Keratinocyte (primary cell): ENCODE measurements around the gene BMPER. TPM values are rescaled to one million over a fixed set of nuclear protein-coding genes. Genes with fewer than 3 reads are reported as not detected.

Source experiments
- DNase-seq: peaks from one replicate; pipeline ENCODE4 v3.0.0-alpha.2; 2011; ENCODE audit warnings: low read depth, missing footprints, low spot score
- FAIRE-seq: peaks from 2 replicates; lab custom pipeline; 2011; peaks lifted over from hg19 to GRCh38; lab: Jason Lieb, UNC
- H2AFZ ChIP-seq: 2 replicates; pipeline ENCODE4 v1.6.0; 2012; ENCODE audit warnings: low read length, control low read depth, inconsistent platforms; ENCODE audit not compliant: control insufficient read depth
- H3K27ac ChIP-seq: 2 replicates; pipeline ENCODE4 v1.5.1; 2011; ENCODE audit warnings: low read length; ENCODE audit not compliant: control insufficient read depth, insufficient read depth
- H3K27me3 ChIP-seq: 3 replicates; pipeline ENCODE4 v1.6.0; 2011; ENCODE audit warnings: low read length; ENCODE audit not compliant: control insufficient read depth, insufficient read depth; ENCODE audit errors: extremely low read depth
- H3K36me3 ChIP-seq, 2 experiments: 2 replicates in 1 of 2; 3 replicates in 1 of 2; pipeline ENCODE4 v1.5.1; 2011; ENCODE audit warnings: low read length in 2 of 2, mild to moderate bottlenecking in 1 of 2; ENCODE audit not compliant: control insufficient read depth in 2 of 2, insufficient read depth in 2 of 2; ENCODE audit errors: extremely low read depth in 1 of 2
- H3K4me1 ChIP-seq: 3 replicates; pipeline ENCODE4 v1.5.1; 2011; ENCODE audit warnings: low read length; ENCODE audit not compliant: control insufficient read depth, insufficient read depth; ENCODE audit errors: extremely low read depth
- H3K4me2 ChIP-seq: 3 replicates; pipeline ENCODE4 v1.6.0; 2011; ENCODE audit warnings: low read depth, low read length; ENCODE audit not compliant: control insufficient read depth, insufficient read depth; ENCODE audit errors: extremely low read depth
- H3K4me3 ChIP-seq, 3 experiments: fragments of 200-600 bp in 1 of 3; sonication (generic) in 1 of 3; 2 replicates in 2 of 3; 3 replicates in 1 of 3; pipeline ENCODE4 v1.5.1; 2011 to 2016; ENCODE audit warnings: low read length in 3 of 3, mild to moderate bottlenecking in 3 of 3, control low read depth in 2 of 3, inconsistent platforms in 1 of 3, low read depth in 1 of 3, mixed read lengths in 1 of 3, mixed run types in 1 of 3, moderate library complexity in 1 of 3; ENCODE audit not compliant: control insufficient read depth in 2 of 3, insufficient read depth in 2 of 3; ENCODE audit errors: extremely low read depth in 1 of 3
- H3K79me2 ChIP-seq: 2 replicates; pipeline ENCODE4 v1.6.0; 2012; ENCODE audit warnings: low read length; ENCODE audit not compliant: control insufficient read depth, insufficient read depth
- H3K9ac ChIP-seq: 3 replicates; pipeline ENCODE4 v1.6.0; 2011; ENCODE audit warnings: low read length; ENCODE audit not compliant: control insufficient read depth, insufficient read depth; ENCODE audit errors: extremely low read depth
- H3K9me1 ChIP-seq: 3 replicates; pipeline ENCODE4 v1.6.0; 2011; ENCODE audit warnings: low read length; ENCODE audit not compliant: control insufficient read depth, insufficient read depth; ENCODE audit errors: extremely low read depth
- H3K9me3 ChIP-seq: 2 replicates; pipeline ENCODE4 v1.5.1; 2012; ENCODE audit warnings: low read depth, low read length; ENCODE audit not compliant: control insufficient read depth
- H4K20me1 ChIP-seq: 3 replicates; pipeline ENCODE4 v1.6.0; 2011; ENCODE audit warnings: low read length; ENCODE audit not compliant: control insufficient read depth, insufficient read depth; ENCODE audit errors: extremely low read depth
- CTCF ChIP-seq, 3 experiments: IDR thresholded peaks in 1 of 3; conservative IDR thresholded peaks in 1 of 3; optimal IDR thresholded peaks in 1 of 3; 2 replicates in 2 of 3; 3 replicates in 1 of 3; pipeline versions ENCODE3 to v1.5.1; 2011; ENCODE audit warnings: low read length in 3 of 3, mild to moderate bottlenecking in 3 of 3, moderate library complexity in 2 of 3, control low read depth in 1 of 3, inconsistent platforms in 1 of 3; ENCODE audit not compliant: insufficient read depth in 2 of 3; ENCODE audit errors: extremely low read depth in 1 of 3
- EZH2 ChIP-seq: IDR thresholded peaks from one replicate; pipeline ENCODE4 v1.6.1; 2012; ENCODE audit warnings: inconsistent platforms, mild to moderate bottlenecking, low read length, moderate library complexity
- dilution Hi-C: fragments of 300-500 bp; cut with MboI; formaldehyde crosslinking; loops from one replicate; pipeline ENCODE4 v1.7.0; 2020; ENCODE audit warnings: low sequenced_read_pairs; ENCODE audit not compliant: extremely low pct_ligation_motif_present
- polyA plus RNA-seq, 5 experiments: library from polyadenylated mRNA; depleted of rRNA in 3 of 5; stranded (reverse) in 3 of 5; stranded (forward) in 1 of 5; unstranded in 1 of 5; fragments of >200 nt; gene quantifications; 1 replicate in 1 of 5; 2 replicates in 3 of 5; 3 replicates in 1 of 5; pipeline versions ENCODE4 v1.2.1 to v1.2.3, GENCODE V29; 2011 to 2012; ENCODE audit warnings: missing spikeins in 2 of 5, low read depth in 1 of 5, low replicate concordance in 1 of 5

The BMPER gene
- polyA plus RNA-seq, 1 donor (not counting 4 experiments of a cell fraction or from before 2014, with no cell fraction given), result 0.67 TPM

DNA sequence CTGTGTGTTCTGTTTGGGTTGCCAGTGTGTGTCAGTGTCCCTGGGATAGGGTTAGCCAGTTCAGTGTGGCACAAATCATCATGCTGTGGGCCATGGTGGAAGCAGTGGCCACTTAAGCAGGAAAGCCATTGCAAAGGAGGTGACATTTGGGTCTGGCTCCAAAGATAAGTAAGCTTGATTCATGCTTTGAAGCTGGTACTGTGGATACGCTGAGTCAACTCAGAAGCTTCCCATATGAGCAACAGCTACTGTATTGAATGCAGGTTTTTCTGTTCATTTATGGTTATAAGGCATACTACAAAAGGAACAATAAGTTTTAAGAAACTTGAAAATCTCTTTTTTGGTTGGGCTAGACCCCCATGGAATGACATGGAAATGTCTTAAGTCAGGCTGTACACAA is 143.1 kb downstream of the BMPER start:
- TF ChIP-seq CTCF (optimal IDR thresholded peaks at IDR 0.05 in 1 of 3, IDR thresholded peaks at IDR 0.05 in 1 of 3, conservative IDR thresholded peaks at IDR 0.05 in 1 of 3; ENCODE audit: extremely low read depth in 1 of 3, insufficient read depth in 2 of 3, low read length in 3 of 3), result no peak
- H4K20me1 ChIP-seq, result no peaks in the 10 kb centered on the region
- no peak overlapping the region for H3K4me3 ChIP-seq
- H3K4me1 ChIP-seq, result no peaks in the 10 kb centered on the region
- DNase-seq, result no peak
- H3K79me2 ChIP-seq, result no peaks in the 10 kb centered on the region
- dilution Hi-C loops, result no loop called here
- H3K36me3 ChIP-seq, result no peaks in the 10 kb centered on the region
- no peaks in the 10 kb centered on the region for H3K27me3 ChIP-seq
- H2AFZ ChIP-seq, result no peak overlapping the region
- no peak overlapping the region for H3K9ac ChIP-seq
- FAIRE-seq, result no peak
- H3K4me2 ChIP-seq, result no peak overlapping the region
- no peak overlapping the region for H3K27ac ChIP-seq
- H3K9me1 ChIP-seq, result no peaks in the 10 kb centered on the region
- H3K9me3 ChIP-seq, result no peaks in the 10 kb centered on the region

DNA sequence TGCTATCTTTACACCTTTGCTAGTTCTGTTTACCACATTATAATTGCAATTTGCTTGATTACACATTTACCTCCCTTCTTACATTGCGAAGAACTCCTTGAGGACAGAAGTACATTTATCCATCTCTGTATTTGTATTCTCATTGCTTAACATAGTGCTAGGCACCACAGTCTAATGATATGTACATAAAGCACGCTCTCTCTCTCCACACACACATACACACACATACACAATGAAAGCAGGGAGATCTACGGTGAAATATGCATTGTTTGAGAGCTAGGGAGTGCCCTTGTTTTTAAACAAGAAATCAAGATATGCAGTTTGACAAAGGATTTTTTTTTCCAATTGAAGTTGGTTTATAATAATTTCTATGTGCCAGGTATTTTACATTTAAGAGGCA is 148.7 kb downstream of the BMPER start:
- Histone ChIP-seq H3K27me3 (no peaks in the 10 kb centered on the region), H3K9me3 (no peaks in the 10 kb centered on the region), H3K4me1 (peaks cover 1% of the 10 kb centered on the region), H3K79me2 (no peaks in the 10 kb centered on the region), H3K36me3 (no peaks in the 10 kb centered on the region), H3K4me2 (no peak overlapping the region), H3K9me1 (no peaks in the 10 kb centered on the region), H3K27ac (no peak overlapping the region), H2AFZ (no peak overlapping the region), H3K9ac (no peak overlapping the region), H3K4me3 (no peak overlapping the region), H4K20me1 (no peaks in the 10 kb centered on the region)
- DNase-seq (no peak), FAIRE-seq (no peak)
- dilution Hi-C loops, result no loop called here
- TF ChIP-seq EZH2 (no peak), CTCF (optimal IDR thresholded peaks at IDR 0.05 in 1 of 3, IDR thresholded peaks at IDR 0.05 in 1 of 3, conservative IDR thresholded peaks at IDR 0.05 in 1 of 3; ENCODE audit: extremely low read depth in 1 of 3, insufficient read depth in 2 of 3, low read length in 3 of 3) (no peak)
